HepG2 (cell line): ENCODE measurements around the gene UNC50. TPM values are rescaled to one million over a fixed set of nuclear protein-coding genes. Genes with fewer than 3 reads are reported as not detected.

Experiments used
- ADNP ChIP-seq: sonication (generic); formaldehyde crosslinking; IDR thresholded peaks from 2 replicates; pipeline ENCODE4 v1.4.0; 2020; ENCODE audit warnings: missing genetic modification reagents
- ATM ChIP-seq: fragments of 450-650 bp; IDR thresholded peaks from 2 replicates; pipeline ENCODE4 v1.7.1; 2017; ENCODE audit warnings: mild to moderate bottlenecking, borderline replicate concordance
- CHD4 ChIP-seq: fragments of 200-600 bp; sonication (generic); IDR thresholded peaks from 2 replicates; pipeline ENCODE4 v1.7.0; 2017; ENCODE audit warnings: mild to moderate bottlenecking, low read length, borderline replicate concordance
- HES4 ChIP-seq: sonication (generic); formaldehyde crosslinking; IDR thresholded peaks from 2 replicates; pipeline ENCODE4 v1.9.0; 2021; ENCODE audit warnings: mild to moderate bottlenecking, missing genetic modification reagents, borderline replicate concordance
- HOXA9 ChIP-seq: sonication (generic); formaldehyde crosslinking; IDR thresholded peaks from 2 replicates; pipeline ENCODE4 v1.8.1; 2022; ENCODE audit warnings: missing genetic modification reagents, mild to moderate bottlenecking, moderate library complexity, borderline replicate concordance
- ISL2 ChIP-seq: sonication (generic); formaldehyde crosslinking; IDR thresholded peaks from 2 replicates; pipeline ENCODE4 v1.5.0; 2020; ENCODE audit warnings: missing genetic modification reagents
- MIER2 ChIP-seq: IDR thresholded peaks from 2 replicates; pipeline ENCODE4 v1.6.1; 2016; ENCODE audit warnings: missing biosample characterization, missing genetic modification reagents
- NFE2 ChIP-seq: sonication (generic); formaldehyde crosslinking; IDR thresholded peaks from 2 replicates; pipeline ENCODE4 v1.4.0; 2020; ENCODE audit warnings: missing genetic modification reagents
- NR2C2 ChIP-seq: sonication (generic); formaldehyde crosslinking; IDR thresholded peaks from 2 replicates; pipeline ENCODE4 v1.4.0; 2020; ENCODE audit warnings: missing genetic modification reagents, mild to moderate bottlenecking, moderate library complexity, borderline replicate concordance
- RAD21 ChIP-seq: fragments of 450-650 bp; formaldehyde crosslinking; IDR thresholded peaks from 2 replicates; pipeline ENCODE4 v1.5.0; 2020; ENCODE audit warnings: mild to moderate bottlenecking
- RFXAP ChIP-seq: sonication (generic); formaldehyde crosslinking; IDR thresholded peaks from 2 replicates; pipeline ENCODE4 v1.4.0; 2020; ENCODE audit warnings: missing genetic modification reagents, borderline replicate concordance
- SIN3A ChIP-seq: IDR thresholded peaks from 2 replicates; pipeline ENCODE4 v1.6.1; 2011; ENCODE audit warnings: low read depth, mild to moderate bottlenecking, control low read depth, low read length, borderline replicate concordance
- SIN3B ChIP-seq: fragments of 150-350 bp; IDR thresholded peaks from 2 replicates; pipeline ENCODE4 v1.6.1; 2014; ENCODE audit warnings: low read length
- TAF15 ChIP-seq: fragments of 200-400 bp; formaldehyde crosslinking; IDR thresholded peaks from one replicate; pipeline ENCODE4 v1.6.1; 2018; ENCODE audit warnings: mild to moderate bottlenecking, low read depth, low read length; ENCODE audit not compliant: poor library complexity, severe bottlenecking
- YEATS2 ChIP-seq: sonication (generic); formaldehyde crosslinking; IDR thresholded peaks from 2 replicates; pipeline ENCODE4 v1.4.0; 2020; ENCODE audit warnings: missing genetic modification reagents, borderline replicate concordance
- ZNF17 ChIP-seq: sonication (generic); formaldehyde crosslinking; IDR thresholded peaks from 2 replicates; pipeline ENCODE4 v1.5.0; 2020; ENCODE audit warnings: mild to moderate bottlenecking, missing genetic modification reagents
- ZNF274 ChIP-seq: sonication (generic); formaldehyde crosslinking; IDR thresholded peaks from 2 replicates; pipeline ENCODE4 v1.5.1; 2020; ENCODE audit warnings: mild to moderate bottlenecking, missing genetic modification reagents
- ZNF292 ChIP-seq: sonication (generic); formaldehyde crosslinking; IDR thresholded peaks from 2 replicates; pipeline ENCODE4 v1.8.1; 2022; ENCODE audit warnings: mild to moderate bottlenecking, low read depth, missing genetic modification reagents, borderline replicate concordance
- ZNF30 ChIP-seq: sonication (generic); formaldehyde crosslinking; IDR thresholded peaks from 2 replicates; pipeline ENCODE4 v1.5.0; 2020; ENCODE audit warnings: mild to moderate bottlenecking, missing genetic modification reagents
- ZNF549 ChIP-seq: sonication (generic); formaldehyde crosslinking; IDR thresholded peaks from 2 replicates; pipeline ENCODE4 v1.5.0; 2020; ENCODE audit warnings: missing genetic modification reagents
- ZNF652 ChIP-seq: IDR thresholded peaks from 2 replicates; pipeline ENCODE4 v1.6.1; 2016; ENCODE audit warnings: low read depth, borderline replicate concordance
- ZNF713 ChIP-seq: sonication (generic); formaldehyde crosslinking; IDR thresholded peaks from 2 replicates; pipeline ENCODE4 v1.4.0; 2020; ENCODE audit warnings: mild to moderate bottlenecking, missing genetic modification reagents
- ZNF878 ChIP-seq: sonication (generic); formaldehyde crosslinking; IDR thresholded peaks from 2 replicates; pipeline ENCODE4 v1.8.1; 2023; ENCODE audit warnings: mild to moderate bottlenecking, missing genetic modification reagents, moderate library complexity
- polyA plus RNA-seq, 8 experiments: library from polyadenylated mRNA; depleted of rRNA in 3 of 8; stranded (reverse) in 7 of 8; unstranded in 1 of 8; fragments of >200 nt; fragmentation: Illumina TruSeq in 4 of 8; extraction: Trizol in 4 of 8; gene quantifications; 2 replicates each; pipeline versions ENCODE4 v1.2.1 to v1.2.3, GENCODE V29; 2011 to 2016; ENCODE audit warnings: low read depth in 4 of 8, missing spikeins in 1 of 8, mixed read lengths in 1 of 8; ENCODE audit not compliant: insufficient read depth in 1 of 8
- total RNA-seq, 5 experiments: library from RNA; depleted of rRNA; stranded (reverse); fragments of >200 nt; fragmentation: Illumina TruSeq; extraction: Trizol; gene quantifications; 2 replicates each; pipeline ENCODE4 v1.2.3, GENCODE V29; 2016; ENCODE audit warnings: low read depth in 1 of 5
- TF ChIP-seq, protein P1 (sequence below): sonication (generic); formaldehyde crosslinking; IDR thresholded peaks from 2 replicates; pipeline ENCODE4 v1.5.1; 2020; ENCODE audit warnings: missing genetic modification reagents, mild to moderate bottlenecking, borderline replicate concordance
- TF ChIP-seq, protein P2 (sequence below): sonication (generic); formaldehyde crosslinking; IDR thresholded peaks from 2 replicates; pipeline ENCODE4 v1.5.0; 2020; ENCODE audit warnings: missing genetic modification reagents
- TF ChIP-seq, protein P3 (sequence below): sonication (generic); formaldehyde crosslinking; IDR thresholded peaks from 2 replicates; pipeline ENCODE4 v1.4.0; 2020; ENCODE audit warnings: missing genetic modification reagents, mild to moderate bottlenecking, borderline replicate concordance

The UNC50 gene
- total and polyA plus RNA-seq, 2 of the 13 experiments (the other 11 are each of a cell fraction or from before 2014, with no cell fraction given), result 92.6 to 95.6 TPM

DNA sequence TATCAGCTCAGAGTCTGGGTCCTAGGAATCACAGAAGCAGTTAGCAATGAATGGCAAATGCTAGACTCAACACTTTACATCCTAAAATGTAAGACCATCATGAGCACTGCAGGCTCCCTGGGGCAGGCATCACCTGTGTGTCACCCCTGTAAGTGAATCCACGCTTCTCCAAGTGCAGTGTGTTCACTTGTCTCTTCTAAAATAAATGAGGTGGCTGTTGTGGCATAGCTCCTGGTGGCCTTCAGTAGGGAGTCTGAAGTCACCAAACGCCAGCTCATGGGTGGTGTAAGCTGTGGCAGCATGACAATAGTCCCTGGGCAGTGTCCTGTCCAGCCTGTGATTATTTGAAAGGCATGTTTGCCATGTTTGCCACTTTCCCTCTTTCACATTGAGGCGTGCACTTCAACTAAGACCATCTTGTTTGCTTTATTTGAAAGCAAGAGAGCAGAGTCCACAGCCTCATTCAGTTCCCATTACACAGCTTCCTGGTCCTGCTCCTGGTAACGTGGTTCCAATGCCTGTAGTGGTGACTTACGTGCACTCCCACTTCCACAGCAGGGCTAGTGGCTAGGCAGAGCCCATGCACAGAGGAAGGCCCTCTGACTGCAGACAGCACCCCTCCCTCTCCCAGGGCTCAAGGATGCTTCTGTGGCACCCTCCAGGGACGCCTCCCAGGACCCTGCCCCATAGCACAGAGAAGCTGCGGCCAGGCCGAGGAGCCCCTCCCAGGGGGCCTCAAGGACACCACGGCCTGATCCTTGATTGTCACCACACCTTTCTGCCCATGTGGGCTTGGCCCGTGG is 24.4 kb upstream of the UNC50 start (continued):
- TF ChIP-seq ZNF17 (CRISPR knock-in tag) (no peak), ZNF274 (CRISPR knock-in tag) (peak; percentile 49; the same call in 1 of the 2 replicates), RFXAP (CRISPR knock-in tag) (0 out of 2 replicates have a peak, but pooled peaks have one; percentile 33), SIN3A (no peak), ATM (no peak), ZNF30 (CRISPR knock-in tag) (no peak), CHD4 (peak; percentile 32; the same call in 1 of the 2 replicates), SIN3B (no peak), HES4 (CRISPR knock-in tag) (no peak), MIER2 (CRISPR knock-in tag) (peak; percentile 72), ZNF292 (peak; percentile 80; the same call in 1 of the 2 replicates), HOXA9 (CRISPR knock-in tag) (no peak), ISL2 (CRISPR knock-in tag) (no peak; the same call in 1 of the 2 replicates), NR2C2 (CRISPR knock-in tag) (0 out of 2 replicates have a peak, but pooled peaks have one; percentile 20), TAF15 (no peak), NFE2 (CRISPR knock-in tag) (no peak), ADNP (CRISPR knock-in tag) (no peak), ZNF713 (CRISPR knock-in tag) (no peak), RAD21 (CRISPR knock-in tag) (peak; percentile 40), ZNF652 (CRISPR knock-in tag) (no peak), ZNF549 (peak; percentile 88; the same call in 1 of the 2 replicates), YEATS2 (CRISPR knock-in tag) (no peak; the same call in 1 of the 2 replicates), ZNF878 (CRISPR knock-in tag) (no peak)
- TF ChIP-seq, protein P1, sequence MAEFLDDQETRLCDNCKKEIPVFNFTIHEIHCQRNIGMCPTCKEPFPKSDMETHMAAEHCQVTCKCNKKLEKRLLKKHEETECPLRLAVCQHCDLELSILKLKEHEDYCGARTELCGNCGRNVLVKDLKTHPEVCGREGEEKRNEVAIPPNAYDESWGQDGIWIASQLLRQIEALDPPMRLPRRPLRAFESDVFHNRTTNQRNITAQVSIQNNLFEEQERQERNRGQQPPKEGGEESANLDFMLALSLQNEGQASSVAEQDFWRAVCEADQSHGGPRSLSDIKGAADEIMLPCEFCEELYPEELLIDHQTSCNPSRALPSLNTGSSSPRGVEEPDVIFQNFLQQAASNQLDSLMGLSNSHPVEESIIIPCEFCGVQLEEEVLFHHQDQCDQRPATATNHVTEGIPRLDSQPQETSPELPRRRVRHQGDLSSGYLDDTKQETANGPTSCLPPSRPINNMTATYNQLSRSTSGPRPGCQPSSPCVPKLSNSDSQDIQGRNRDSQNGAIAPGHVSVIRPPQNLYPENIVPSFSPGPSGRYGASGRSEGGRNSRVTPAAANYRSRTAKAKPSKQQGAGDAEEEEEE, result no peak
- TF ChIP-seq, protein P2, sequence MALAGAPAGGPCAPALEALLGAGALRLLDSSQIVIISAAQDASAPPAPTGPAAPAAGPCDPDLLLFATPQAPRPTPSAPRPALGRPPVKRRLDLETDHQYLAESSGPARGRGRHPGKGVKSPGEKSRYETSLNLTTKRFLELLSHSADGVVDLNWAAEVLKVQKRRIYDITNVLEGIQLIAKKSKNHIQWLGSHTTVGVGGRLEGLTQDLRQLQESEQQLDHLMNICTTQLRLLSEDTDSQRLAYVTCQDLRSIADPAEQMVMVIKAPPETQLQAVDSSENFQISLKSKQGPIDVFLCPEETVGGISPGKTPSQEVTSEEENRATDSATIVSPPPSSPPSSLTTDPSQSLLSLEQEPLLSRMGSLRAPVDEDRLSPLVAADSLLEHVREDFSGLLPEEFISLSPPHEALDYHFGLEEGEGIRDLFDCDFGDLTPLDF (CRISPR knock-in tag), result no peak
- TF ChIP-seq, protein P3, sequence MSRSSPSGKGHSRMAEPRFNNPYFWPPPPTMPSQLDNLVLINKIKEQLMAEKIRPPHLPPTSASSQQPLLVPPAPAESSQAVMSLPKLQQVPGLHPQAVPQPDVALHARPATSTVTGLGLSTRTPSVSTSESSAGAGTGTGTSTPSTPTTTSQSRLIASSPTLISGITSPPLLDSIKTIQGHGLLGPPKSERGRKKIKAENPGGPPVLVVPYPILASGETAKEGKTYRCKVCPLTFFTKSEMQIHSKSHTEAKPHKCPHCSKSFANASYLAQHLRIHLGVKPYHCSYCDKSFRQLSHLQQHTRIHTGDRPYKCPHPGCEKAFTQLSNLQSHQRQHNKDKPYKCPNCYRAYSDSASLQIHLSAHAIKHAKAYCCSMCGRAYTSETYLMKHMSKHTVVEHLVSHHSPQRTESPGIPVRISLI, result 0 out of 2 replicates have a peak, but pooled peaks have one; percentile 34
